DMS 273 (cell line): ENCODE measurements around the gene TBC1D3E.
"Not testable (repeated sequence)": the region's sequence is repeated elsewhere in the genome, so short reads cannot be mapped to it uniquely, and the experiment has no call there.

Source experiments
- DNase-seq: peaks from one replicate; lab custom pipeline; 2025; ENCODE audit not compliant: unreplicated experiment; lab: John Stamatoyannopoulos, UW

Gene TBC1D3E

GRCh38 chr17:38127651-38128050, at the start of gene TBC1D3E:
Gene TBC1D3E (plus strand): TSS chr17:38127951. CDS start chr17:38129496, 1,545 bp downstream.
- not testable (repeated sequence) for DNase-seq

DNA sequence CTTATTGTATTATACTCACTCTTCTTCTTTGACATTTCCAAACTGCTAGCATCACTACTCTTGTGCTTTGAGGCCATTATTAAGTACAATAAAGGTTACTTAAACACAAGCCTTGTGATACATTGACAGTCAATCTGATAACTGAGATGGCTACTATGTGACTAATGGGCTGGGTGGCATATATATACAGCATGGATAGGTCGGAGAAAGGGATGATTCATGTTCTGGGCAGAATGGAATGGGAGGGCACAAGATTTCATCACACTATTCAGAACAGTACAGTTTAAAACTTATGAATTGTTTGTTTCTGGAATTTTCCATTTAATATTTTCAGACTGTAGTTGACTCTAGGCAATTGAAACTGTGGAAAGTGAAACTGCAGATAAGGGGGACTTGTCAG, 40.4 kb upstream of the TBC1D3E start:
- not testable (repeated sequence) for DNase-seq

DNA sequence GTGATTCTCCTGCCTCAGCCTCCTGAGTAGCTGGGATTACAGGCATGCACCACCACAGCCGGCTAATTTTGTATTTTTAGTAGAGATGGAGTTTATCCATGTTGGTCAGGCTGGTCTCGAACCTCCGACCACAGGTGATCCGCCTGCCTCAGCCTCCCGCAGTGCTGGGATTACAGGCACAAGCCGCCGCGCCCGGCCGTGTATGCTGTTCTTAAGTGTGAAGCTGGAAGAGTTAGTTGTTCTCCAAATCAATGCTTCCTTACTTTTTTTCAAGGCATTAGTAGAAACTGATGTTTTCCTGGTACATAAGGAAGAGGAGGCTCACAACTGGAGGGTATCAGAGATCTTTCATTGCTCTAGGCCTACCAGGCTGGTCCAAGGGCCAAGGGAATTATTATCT, 39.6 kb upstream of the TBC1D3E start:
- not testable (repeated sequence) for DNase-seq

DNA sequence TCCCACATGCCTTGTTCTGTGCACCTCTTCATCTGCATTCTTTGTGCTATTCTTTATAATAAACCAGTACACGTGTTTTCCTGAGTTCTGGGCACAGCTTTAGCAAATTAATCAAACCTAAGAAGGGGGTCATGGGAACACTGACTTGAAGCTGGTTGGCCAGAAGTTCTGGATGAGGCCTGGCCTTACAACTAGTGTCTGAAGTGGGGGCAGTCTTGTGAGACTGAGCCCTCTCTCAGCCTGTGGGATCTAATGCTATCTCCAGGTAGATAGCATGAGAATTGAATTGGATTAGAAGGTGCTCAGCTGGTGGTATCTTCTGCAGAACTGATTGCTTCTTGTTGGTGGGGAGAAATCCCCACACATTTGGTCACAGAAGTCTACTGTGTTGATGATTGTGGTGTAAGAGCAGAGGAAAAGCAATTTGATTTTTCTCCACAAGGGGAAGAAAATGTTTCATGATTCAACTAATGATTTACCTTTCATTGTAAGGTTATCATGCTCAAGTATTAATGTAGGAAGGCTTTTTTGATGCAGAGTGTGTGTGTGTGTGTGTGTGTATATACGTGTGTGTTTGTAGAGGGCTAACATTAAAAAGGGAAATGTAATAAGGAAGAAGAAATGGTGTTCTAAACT, 33.6 kb upstream of the TBC1D3E start:
- not testable (repeated sequence) for DNase-seq

- not testable (repeated sequence) for DNase-seq
Measured at GRCh38 chr17:38099262-38099661, 28.5 kb upstream of the TBC1D3E start.

DNA sequence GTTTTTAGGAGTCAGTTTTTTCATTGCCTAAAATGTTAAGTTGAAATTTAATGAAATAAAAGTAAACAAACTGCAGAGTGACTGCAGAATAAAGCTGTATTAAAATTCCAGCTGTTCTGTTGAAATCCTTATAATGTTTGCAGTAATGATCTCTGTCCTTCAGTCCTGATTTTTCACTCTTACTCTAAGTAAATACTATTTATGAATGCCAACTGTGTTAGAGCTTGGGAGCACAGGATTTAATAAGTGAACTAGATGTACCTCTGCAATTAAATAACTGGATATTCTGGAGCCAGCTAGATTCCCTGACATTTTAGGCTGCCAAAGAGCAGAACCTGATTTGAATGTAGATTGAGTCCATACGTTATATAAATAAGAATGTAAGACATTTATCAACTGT, 7.9 kb upstream of the TBC1D3E start:
- not testable (repeated sequence) for DNase-seq

DNA sequence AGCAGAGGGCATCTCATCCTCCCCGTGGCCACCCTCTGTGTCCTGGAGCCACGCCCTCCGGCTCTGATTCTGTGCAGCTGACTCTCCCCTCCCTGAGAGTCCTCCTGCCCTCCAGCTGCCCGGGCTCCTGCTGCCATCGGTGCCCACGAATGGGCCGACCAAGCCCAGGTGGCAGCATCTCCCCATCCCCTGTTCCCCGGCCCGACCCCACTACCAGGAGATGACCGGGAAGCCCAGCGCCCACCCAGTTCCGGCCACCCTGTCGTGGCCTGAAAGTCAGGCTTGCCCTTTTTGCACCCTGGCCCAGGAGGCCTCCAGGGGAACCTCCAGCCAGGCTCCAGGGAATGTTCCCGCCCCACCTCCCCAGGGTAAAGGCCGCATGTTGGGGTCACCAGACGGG, 7.1 kb downstream of the TBC1D3E start:
- not testable (repeated sequence) for DNase-seq
